T47D (cell line): ENCODE results near the gene ZNF837.

Experiments used
- DNase-seq, 2 experiments: peaks; one replicate each; pipeline versions ENCODE4 v3.0.0 to v3.0.0-alpha.2; 2011 to 2012; ENCODE audit warnings: low read depth in 1 of 2, low spot score in 1 of 2
- JUND ChIP-seq: IDR thresholded peaks from 2 replicates; pipeline ENCODE4 v1.6.1; 2012; ENCODE audit warnings: low read depth
- in situ Hi-C: cut with HindIII; loops from 2 replicates; pipeline ENCODE4 v1.10.0; 2016; ENCODE audit warnings: low sequenced_read_pairs, low pct_unique_long_range_greater_than_20kb

The ZNF837 gene

DNA sequence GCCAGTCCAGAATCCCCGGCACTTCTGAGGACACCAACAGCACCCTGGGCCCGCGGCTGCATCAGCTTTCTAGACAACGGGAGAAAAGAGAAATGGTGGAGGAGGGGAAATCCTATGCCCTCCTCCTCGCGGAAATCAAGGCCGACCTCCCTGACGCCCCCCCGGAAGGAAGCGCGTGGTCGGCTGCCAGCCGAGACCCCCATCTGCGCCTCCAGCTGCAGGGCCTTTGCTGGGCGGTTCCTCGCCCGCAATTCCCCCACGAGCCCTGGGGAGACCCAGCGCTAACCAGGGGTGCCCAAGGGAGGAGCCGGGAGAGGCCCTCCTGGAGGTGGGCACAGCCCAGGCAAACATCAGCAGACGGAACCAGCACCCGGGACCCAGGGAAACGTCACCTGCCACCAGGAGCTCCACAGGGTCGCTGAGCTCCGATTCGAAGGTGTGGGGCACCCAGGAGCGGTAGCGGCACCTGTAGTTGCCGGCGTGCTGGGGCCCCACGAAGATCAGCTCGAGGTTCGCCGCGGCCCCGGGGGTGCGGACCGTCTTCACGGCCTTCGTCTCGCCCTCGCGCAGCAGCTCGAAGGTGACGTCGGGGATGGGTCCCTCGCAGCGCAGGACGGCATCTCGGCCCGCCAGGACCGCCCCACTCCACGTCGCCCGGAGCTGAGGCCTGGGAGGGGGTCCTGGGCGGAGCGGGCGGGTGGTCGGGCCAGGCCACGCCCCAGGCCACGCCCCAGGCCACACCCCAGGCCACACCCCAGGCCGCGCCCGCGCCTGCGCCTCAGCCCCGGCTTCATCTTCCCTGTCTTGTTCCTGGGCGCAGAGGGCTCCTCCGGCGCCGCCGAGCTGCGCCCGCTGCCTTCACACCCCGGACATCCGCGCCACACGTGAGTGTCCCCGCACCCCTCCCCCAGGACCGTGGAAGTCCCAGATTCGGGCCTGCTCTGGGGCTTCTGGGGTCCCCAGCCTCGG is 33.6 kb downstream of the ZNF837 start:
- peak; percentile 70 to 80 for DNase-seq

GRCh38 chr19:58345558-58345957 is 35.3 kb downstream of the ZNF837 start:
- no peak for TF ChIP-seq JUND
- in situ Hi-C loops, result no loop called here

More for the DNA sequence above, 33.6 kb downstream of the ZNF837 start:
- TF ChIP-seq JUND, result no peak
- in situ Hi-C loops, result no loop called here

DNA sequence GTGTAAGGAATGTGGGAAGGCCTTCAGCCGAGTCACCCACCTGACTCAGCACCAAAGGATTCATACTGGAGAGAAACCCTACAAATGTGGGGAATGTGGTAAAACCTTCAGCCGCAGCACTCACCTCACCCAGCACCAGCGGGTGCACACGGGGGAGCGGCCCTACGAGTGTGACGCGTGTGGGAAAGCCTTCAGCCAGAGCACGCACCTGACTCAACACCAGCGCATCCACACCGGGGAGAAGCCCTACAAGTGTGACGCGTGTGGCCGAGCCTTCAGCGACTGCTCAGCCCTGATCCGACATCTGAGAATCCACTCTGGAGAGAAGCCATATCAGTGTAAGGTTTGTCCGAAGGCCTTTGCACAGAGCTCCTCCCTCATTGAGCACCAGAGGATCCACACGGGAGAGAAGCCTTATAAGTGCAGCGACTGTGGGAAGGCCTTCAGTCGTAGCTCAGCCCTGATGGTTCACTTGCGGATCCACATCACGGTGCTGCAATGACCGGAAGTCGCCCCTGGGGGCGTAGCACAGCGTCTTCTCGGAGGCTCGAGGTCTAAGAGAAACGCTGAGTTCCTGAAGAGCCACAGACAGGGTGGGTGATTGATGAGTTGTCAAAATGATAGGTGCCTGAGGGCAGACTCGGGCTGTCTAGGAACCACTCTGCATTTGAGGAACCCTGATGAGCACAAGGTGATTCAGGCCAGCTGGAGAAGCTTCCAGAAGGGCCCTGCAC is 41.8 kb downstream of the ZNF837 start:
- no peak for DNase-seq
- TF ChIP-seq JUND, result no peak
- in situ Hi-C loops, result no loop called here

More at GRCh38 chr19:58345558-58345957, 35.3 kb downstream of the ZNF837 start:
- no peak for DNase-seq

DNA sequence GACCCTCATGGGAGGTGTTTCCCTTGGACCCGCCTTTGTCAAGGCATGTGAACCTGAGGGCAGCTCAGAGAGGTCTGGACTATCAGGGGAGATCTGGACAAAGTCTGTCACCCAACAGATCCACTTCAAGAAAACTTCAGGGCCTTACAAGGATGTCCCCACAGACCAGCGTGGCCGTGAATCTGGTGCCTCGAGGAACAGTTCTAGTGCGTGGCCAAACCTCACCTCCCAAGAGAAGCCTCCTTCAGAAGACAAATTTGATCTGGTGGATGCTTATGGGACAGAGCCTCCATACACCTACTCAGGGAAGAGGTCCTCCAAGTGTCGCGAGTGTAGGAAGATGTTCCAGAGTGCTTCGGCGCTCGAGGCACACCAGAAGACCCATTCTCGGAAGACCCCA is 42.5 kb downstream of the ZNF837 start:
- no peak for DNase-seq
- TF ChIP-seq JUND, result no peak
- in situ Hi-C loops, result no loop called here

DNA sequence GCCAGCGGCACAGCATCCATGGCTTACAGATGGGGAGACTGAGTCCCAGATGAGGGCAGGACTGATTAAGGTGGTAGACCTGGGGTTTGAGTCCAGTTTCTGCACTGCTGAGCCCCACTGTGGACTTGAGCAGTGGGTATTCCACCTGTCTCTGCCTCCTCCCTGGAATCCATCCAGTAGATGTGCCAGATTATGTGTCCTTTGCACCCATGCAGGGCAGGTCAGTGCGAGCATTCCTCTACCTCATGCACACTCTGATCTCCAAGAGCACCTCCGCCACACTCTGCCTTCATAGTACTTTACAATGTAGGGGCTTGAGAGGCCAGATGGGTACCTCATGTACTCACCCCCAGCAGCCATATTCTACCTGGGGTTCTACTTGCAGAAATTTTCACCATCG is 44.0 kb downstream of the ZNF837 start:
- TF ChIP-seq JUND, result no peak
- in situ Hi-C loops, result no loop called here
- DNase-seq, result no peak

- no peak for TF ChIP-seq JUND
Measured at GRCh38 chr19:58336216-58336615, 44.6 kb downstream of the ZNF837 start.

GRCh38 chr19:58335630-58336029 is 45.2 kb downstream of the ZNF837 start:
- no peak for TF ChIP-seq JUND
- DNase-seq, result no peak
- in situ Hi-C loops, result no loop called here

More at GRCh38 chr19:58336216-58336615, 44.6 kb downstream of the ZNF837 start:
- in situ Hi-C loops, result no loop called here
- DNase-seq, result no peak

GRCh38 chr19:58334691-58335249 is 46.1 kb downstream of the ZNF837 start:
- in situ Hi-C loops, result no loop called here
- DNase-seq, result no peak

GRCh38 chr19:58332697-58333096 is 48.1 kb downstream of the ZNF837 start:
- in situ Hi-C loops, result no loop called here
- TF ChIP-seq JUND, result no peak
- DNase-seq, result no peak

More at GRCh38 chr19:58334691-58335249, 46.1 kb downstream of the ZNF837 start:
- TF ChIP-seq JUND, result no peak

DNA sequence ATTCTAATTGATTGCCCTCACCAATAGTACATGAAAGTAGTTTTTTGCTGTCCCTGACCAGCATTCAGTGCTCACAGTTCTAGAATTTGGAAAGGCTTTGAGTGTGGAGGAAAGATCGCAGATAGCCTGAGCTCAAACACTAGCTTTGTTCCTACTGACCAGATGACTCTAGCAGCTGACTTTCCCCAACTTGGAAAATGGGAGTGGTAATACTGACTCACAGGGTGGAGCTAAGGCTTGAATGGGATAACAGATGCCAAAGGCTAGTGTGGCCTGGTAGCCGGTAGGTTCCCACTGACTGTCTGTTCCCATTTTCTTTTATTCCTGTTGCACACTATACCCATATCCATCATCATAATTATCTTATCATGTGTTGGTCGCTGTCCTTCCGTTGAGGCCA is 50.4 kb downstream of the ZNF837 start:
- no peak for DNase-seq
- no peak for TF ChIP-seq JUND
- in situ Hi-C loops, result no loop called here

DNA sequence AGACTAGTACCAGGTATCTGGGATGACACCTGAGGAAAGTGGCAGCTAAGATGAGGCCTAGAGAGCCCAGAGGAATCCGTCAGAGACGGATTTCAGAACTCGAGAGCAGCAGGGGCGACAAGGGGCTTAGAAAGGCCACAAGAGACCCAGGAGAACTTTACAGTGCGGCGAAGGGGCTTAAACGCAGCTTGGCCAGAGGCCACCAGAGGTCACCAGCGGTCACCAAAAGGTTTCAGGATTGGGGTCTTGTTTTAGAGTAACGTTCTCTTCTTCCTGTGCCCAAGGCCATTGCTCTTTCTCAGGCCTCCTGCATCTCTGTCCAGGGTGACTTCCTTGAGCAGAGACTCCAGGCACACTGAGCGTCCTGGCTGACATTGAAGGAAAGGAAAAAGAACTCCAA is 51.8 kb downstream of the ZNF837 start:
- in situ Hi-C loops, result no loop called here
- no peak for DNase-seq
- TF ChIP-seq JUND, result no peak

GRCh38 chr19:58326914-58327726 is 53.7 kb downstream of the ZNF837 start, which contains the start of gene ZSCAN22:
TSS of gene ZSCAN22 (plus strand) at chr19:58326994. CDS start at chr19:58334803, 7,809 bp downstream.
- no peak for TF ChIP-seq JUND
- in situ Hi-C loops, result no loop called here
- peak; percentile 84 to 95 for DNase-seq
